Measurements from ENCODE around the gene MTR.

The MTR gene

GRCh38 chr1:236913371-236914037 is 118.4 kb downstream of the MTR start:
- DNase-seq = no peak

- no peak for DNase-seq
These were observed 119.3 kb downstream of the MTR start for GRCh38 chr1:236914375-236914774.

GRCh38 chr1:236916131-236916800 is 121.2 kb downstream of the MTR start:
- no peak for DNase-seq

- no peak for DNase-seq
These were observed 122.4 kb downstream of the MTR start for GRCh38 chr1:236917448-236917847.

DNA sequence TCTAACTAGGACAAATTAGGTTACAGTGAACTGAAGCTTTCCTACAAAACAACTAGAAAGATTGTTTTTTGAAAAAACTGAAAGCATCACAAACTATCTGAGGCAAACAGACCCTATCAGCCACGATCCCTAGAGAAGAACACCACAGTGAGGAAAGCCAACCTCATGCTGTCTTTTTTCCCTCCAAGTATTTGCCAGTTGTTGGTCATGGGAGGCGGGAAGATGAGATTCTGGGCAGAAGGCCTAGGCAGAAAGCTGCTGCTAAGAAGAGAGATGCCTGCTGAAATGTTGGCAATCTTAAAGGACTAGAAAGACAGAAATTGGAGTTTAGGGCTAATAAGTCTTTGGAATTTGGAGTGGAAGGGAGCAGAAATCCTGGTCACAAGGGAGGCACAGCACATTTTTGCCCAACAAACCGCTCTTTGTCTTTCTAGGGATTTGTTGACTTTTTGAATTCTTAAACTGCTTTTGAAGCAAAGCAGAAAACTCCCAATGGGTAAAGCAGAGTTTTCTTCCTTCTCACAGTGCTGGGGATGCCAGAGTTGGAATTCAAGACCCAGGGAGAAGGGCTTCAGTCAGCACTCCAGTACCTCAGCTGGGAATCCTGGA is 125.3 kb downstream of the MTR start:
- DNase-seq = no peak

DNA sequence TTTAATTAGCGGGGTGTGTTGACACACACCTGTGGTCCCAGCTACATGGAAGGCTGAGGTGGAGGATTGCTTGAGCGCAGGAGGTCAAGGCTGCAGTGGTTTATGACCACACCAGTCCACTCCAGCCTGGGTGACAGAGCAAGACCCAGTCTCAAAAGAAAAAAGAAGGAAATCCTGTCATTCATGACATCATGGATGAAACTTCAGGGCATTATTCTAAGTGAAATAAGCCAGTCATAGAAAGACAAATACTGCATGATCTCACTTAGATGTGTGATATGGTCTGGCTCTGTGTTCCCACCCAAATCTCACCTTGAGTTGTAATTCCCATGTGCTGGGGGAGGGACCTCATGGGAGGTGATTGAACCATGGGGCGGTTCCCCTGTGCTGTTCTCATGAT is 126.5 kb downstream of the MTR start:
- no peak for DNase-seq

- DNase-seq = no peak
These were observed 127.1 kb downstream of the MTR start for GRCh38 chr1:236922190-236922589.

DNA sequence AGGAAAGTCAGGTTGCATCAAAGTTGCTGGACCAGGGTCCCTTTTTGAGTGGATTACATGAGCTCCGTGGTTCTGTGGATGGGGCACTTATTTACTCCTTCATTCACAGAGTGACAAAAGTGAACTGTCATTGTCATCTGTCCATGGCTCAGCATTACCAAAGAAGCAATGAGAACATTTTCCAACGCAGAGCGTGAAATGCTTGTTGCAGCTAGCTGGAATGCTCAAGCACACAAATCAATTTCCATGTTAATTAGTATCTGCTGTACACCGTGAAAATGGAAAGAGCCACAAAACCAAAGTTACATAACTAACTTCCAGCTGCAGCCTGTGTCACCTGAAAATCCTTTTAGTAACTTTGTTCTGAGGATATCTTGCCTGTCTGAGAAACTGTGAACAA is 130.3 kb downstream of the MTR start:
- DNase-seq = no peak

- DNase-seq = no peak
These were observed 135.4 kb downstream of the MTR start for GRCh38 chr1:236930503-236930902.

GRCh38 chr1:236938760-236939159 is 143.7 kb downstream of the MTR start:
- no peak for DNase-seq

GRCh38 chr1:236942431-236942830 is 147.3 kb downstream of the MTR start:
- DNase-seq = no peak

DNA sequence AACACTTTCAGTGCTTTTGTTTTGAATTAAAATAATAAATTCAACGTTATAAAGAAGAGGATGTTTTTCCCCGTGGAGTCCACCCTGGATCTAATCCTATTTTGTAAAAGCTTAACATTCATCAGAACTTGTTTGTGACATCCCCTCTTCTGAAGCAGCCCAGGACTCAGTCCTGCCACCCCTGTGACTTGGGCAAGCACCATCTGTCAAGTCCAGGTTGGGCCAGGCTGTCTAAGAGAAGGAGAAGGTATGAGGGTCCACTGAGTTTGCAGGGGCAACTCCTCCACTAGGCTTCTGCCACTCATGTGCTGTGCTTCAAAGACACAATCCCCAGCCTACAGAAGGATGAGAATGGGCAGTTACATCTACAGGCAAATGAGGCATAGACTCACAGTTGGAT is 149.5 kb downstream of the MTR start:
- no peak for DNase-seq

DNA sequence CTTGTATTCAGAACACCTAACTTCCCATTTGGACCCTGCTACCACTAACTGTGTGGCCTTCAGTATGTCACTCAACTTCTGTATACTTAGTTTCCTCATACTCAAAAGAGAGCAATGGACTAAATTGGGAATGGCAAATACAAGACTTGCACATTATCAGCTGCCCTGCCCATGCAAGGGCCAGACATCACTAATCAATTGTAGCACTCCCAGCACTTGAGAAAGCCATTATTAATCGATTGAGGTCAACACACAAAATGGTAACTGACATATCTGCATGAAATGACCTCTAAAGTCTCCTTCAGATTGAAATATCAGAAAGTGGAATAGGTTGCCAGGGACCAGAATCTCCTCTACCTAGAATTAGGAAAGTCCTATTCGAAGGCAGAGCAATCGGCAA is 149.9 kb downstream of the MTR start:
- no peak for DNase-seq

GRCh38 chr1:236947794-236948193 is 152.7 kb downstream of the MTR start:
- DNase-seq = no peak

DNA sequence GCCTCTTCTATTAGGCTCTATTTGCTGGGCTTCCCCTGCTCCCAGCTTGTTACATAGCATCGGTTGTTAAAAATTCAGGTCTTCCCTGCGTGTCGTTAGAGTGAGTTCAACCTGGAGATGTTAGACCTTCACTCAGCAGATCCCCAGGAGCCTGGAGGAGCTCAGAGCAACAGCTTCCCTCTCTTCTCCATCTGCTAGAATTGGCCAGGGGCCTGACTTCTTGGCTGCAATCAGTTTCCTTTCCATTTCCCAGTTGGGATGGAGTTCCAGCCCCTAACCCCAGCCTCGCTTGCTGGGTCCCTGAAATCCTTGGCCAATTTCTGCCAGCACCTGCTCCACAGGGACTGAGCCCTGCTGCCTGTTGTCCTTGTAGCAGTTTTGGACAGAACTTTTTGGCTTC is 153.3 kb downstream of the MTR start:
- no peak for DNase-seq

GRCh38 chr1:236948996-236949395 is 153.9 kb downstream of the MTR start:
- no peak for DNase-seq

DNA sequence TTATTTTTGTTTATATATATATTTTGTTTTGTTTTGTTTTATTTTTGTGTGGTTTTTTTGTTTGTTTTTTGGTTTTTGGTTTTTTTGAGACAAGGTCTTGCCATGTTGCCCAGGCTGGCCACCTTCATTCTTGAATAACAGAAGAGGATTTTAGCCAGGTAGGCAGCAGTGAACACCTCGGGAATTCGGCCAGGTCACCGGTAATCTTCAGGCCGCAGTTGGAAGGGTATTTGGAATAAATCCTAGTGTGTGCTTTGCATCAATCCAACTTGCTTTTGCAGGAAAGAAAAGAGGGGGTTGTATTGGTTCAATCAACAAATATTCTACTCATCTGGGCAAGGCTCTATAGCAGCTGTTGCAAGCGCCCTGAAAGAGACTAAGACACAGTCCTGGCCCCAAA is 155.3 kb downstream of the MTR start:
- DNase-seq = no peak

DNA sequence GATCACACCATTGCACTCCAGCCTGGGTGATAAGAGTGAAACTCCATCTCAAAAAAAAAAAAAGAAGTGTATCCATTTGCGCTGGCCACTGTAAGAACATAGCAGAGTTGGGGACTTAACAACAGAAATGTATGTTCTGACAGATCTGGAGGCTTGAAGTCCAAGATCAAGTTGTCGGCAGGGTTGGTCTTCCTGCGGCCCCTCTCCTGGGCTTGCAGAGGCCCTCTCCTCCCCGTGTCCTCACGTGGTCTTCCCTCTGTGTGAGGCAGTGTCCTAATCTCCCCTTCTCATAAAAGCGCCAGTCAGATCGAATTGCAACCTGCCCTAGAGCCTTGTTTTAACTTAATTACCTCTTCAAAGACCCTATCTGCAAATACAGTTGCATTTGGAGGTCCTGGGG is 156.6 kb downstream of the MTR start:
- DNase-seq = no peak

GRCh38 chr1:236952246-236953003 is 157.3 kb downstream of the MTR start:
- DNase-seq = no peak

DNA sequence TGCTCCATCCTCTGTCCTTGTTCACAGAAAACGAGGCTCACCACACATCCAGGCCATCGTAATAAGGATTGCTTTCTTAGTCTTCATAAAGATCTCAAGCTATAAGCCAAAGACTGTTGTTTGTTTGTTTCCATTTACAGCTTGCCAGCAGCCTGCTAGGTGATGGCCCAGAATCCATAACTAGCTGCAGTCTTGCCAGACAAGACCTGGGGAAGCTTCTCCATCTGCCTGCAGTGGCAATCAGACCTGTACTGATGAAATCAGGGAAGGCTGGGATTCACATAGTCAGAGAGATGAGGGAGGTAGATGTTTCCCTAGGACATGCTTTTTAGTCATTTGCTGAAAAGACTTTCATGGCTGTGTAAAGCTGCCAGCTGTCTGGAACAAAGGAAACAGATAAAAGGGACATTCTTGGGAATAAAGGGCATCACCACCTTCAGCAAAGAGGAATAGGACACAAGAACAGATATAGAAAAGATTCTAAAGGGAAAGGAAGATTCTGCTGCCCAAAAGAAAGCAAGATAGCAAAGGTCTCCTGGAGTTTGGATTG is 158.1 kb downstream of the MTR start:
- no peak for DNase-seq
